A549 (cell line): ENCODE data around the gene CENPB. TPM values are rescaled to one million over a fixed set of nuclear protein-coding genes. Genes with fewer than 3 reads are reported as not detected.

Source experiments
- ATAC-seq, 2 experiments: fragments of 200-7000 bp in 1 of 2; fragments of >200 bp in 1 of 2; cut with Nextera tagmentation in 1 of 2; cut with Tn5 transposase in 1 of 2; 3 replicates each; pipeline versions ENCODE4 v1.8.0 to v1.9.1; 2018 to 2020; ENCODE audit warnings: mild to moderate bottlenecking in 1 of 2, moderate library complexity in 1 of 2
- CTCF ChIA-PET: fragments of 300-600 bp; sonication (Branson Sonifier 250); formaldehyde crosslinking; extraction: SDS; loops from one replicate; lab custom pipeline; 2021; ENCODE audit warnings: antibody characterized with exemption, inconsistent platforms; lab: Yijun Ruan, JAX
- POLR2A ChIA-PET: fragments of 350-600 bp; formaldehyde crosslinking; extraction: SDS; loops from one replicate; lab custom pipeline; 2021; ENCODE audit warnings: antibody characterized with exemption, inconsistent platforms; lab: Yijun Ruan, JAX
- DNase-seq, 2 experiments: peaks; one replicate each; pipeline versions ENCODE4 v3.0.0 to v3.0.0-alpha.2; 2011 to 2016; ENCODE audit warnings: low read depth in 1 of 2, low spot score in 1 of 2
- FAIRE-seq: peaks from 2 replicates; lab custom pipeline; 2011; peaks lifted over from hg19 to GRCh38; lab: Jason Lieb, UNC
- H3K27ac ChIP-seq, 2 experiments: fragments of >200 bp; sonication (Bioruptor Twin); formaldehyde crosslinking; 3 replicates each; pipeline ENCODE4 v1.5.1; 2016 to 2017
- H3K4me1 ChIP-seq: fragments of >200 bp; sonication (Bioruptor Twin); formaldehyde crosslinking; 3 replicates; pipeline ENCODE4 v1.6.1; 2016
- H3K4me2 ChIP-seq: fragments of >200 bp; sonication (Bioruptor Twin); formaldehyde crosslinking; 3 replicates; pipeline ENCODE4 v1.6.1; 2016
- H3K4me3 ChIP-seq: fragments of >200 bp; sonication (Bioruptor Twin); formaldehyde crosslinking; 3 replicates; pipeline ENCODE4 v1.5.1; 2016
- H3K9me3 ChIP-seq: fragments of >200 bp; sonication (Bioruptor Twin); formaldehyde crosslinking; 3 replicates; pipeline ENCODE4 v1.6.1; 2016
- BCL3 ChIP-seq: fragments of >200 bp; sonication (Bioruptor Twin); formaldehyde crosslinking; IDR thresholded peaks from 3 replicates; pipeline ENCODE4 v1.6.1; 2016
- CBX8 ChIP-seq: fragments of 200-600 bp; sonication (generic); IDR thresholded peaks from 2 replicates; pipeline ENCODE4 v1.6.1; 2016
- CEBPB ChIP-seq, 2 experiments: fragments of >200 bp in 1 of 2; sonication (Bioruptor Twin) in 1 of 2; formaldehyde crosslinking in 1 of 2; IDR thresholded peaks; 2 replicates each; pipeline ENCODE4 v1.6.1; 2012 to 2016
- EHMT2 ChIP-seq: fragments of 200-600 bp; sonication (generic); IDR thresholded peaks from 2 replicates; pipeline ENCODE4 v1.6.1; 2016; ENCODE audit warnings: antibody characterized with exemption, low read depth, mild to moderate bottlenecking, moderate library complexity
- HES2 ChIP-seq: fragments of >200 bp; sonication (Bioruptor Twin); formaldehyde crosslinking; IDR thresholded peaks from 2 replicates; pipeline ENCODE4 v1.6.1; 2016
- HEYL ChIP-seq: fragments of 250-450 bp; sonication (Bioruptor Pico); IDR thresholded peaks from 2 replicates; pipeline ENCODE4 v1.8.0; 2021; ENCODE audit warnings: mild to moderate bottlenecking, moderate library complexity
- JUNB ChIP-seq: fragments of >200 bp; sonication (Bioruptor Twin); formaldehyde crosslinking; IDR thresholded peaks from 2 replicates; pipeline ENCODE4 v1.6.1; 2016
- KDM5A ChIP-seq: fragments of 200-600 bp; sonication (generic); IDR thresholded peaks from 2 replicates; pipeline ENCODE4 v1.6.1; 2016; ENCODE audit warnings: antibody characterized with exemption, mild to moderate bottlenecking
- MAZ ChIP-seq: fragments of 150-350 bp; IDR thresholded peaks from 2 replicates; pipeline ENCODE4 v1.6.1; 2014; ENCODE audit warnings: antibody characterized with exemption, low read depth, low read length, borderline replicate concordance
- NFE2L2 ChIP-seq: fragments of 150-350 bp; conservative IDR thresholded peaks from 2 replicates; pipeline ENCODE4 v1.6.1; 2014; ENCODE audit warnings: low read length
- NPAS2 ChIP-seq: fragments of 250-450 bp; sonication (Bioruptor Pico); IDR thresholded peaks from 2 replicates; pipeline ENCODE4 v1.8.0; 2022; ENCODE audit warnings: mild to moderate bottlenecking, moderate library complexity, borderline replicate concordance
- NR3C1 ChIP-seq: fragments of >200 bp; sonication (Bioruptor Twin); formaldehyde crosslinking; IDR thresholded peaks from 3 replicates; pipeline ENCODE4 v1.6.1; 2017
- POLR2A ChIP-seq: IDR thresholded peaks from 2 replicates; pipeline ENCODE4 v1.6.1; 2012; ENCODE audit warnings: mild to moderate bottlenecking, low read length
- RARB ChIP-seq: fragments of 250-450 bp; sonication (Bioruptor Pico); IDR thresholded peaks from 2 replicates; pipeline ENCODE4 v1.8.0; 2021; ENCODE audit warnings: mild to moderate bottlenecking, moderate library complexity
- RNF2 ChIP-seq: fragments of 200-600 bp; sonication (generic); IDR thresholded peaks from 2 replicates; pipeline ENCODE4 v1.6.1; 2016; ENCODE audit warnings: low read depth, mild to moderate bottlenecking, antibody characterized with exemption, moderate library complexity, borderline replicate concordance
- USF2 ChIP-seq: fragments of 450-650 bp; IDR thresholded peaks from 2 replicates; pipeline ENCODE4 v1.6.1; 2014; ENCODE audit warnings: antibody characterized with exemption
- ZNF302 ChIP-seq: fragments of 250-450 bp; sonication (Bioruptor Pico); IDR thresholded peaks from 2 replicates; pipeline ENCODE4 v1.9.0; 2021; ENCODE audit warnings: inconsistent platforms, mild to moderate bottlenecking, moderate library complexity
- ZSCAN20 ChIP-seq: fragments of 250-450 bp; sonication (Bioruptor Pico); IDR thresholded peaks from 2 replicates; pipeline ENCODE4 v1.8.0; 2022; ENCODE audit warnings: mild to moderate bottlenecking, moderate library complexity
- WGBS: methylation state at CpG from one replicate; pipeline ENCODE4 v1.1.6; 2017; ENCODE audit errors: missing lambda C conversion rate; 5-methylcytosine and 5-hydroxymethylcytosine counted together
- polyA plus RNA-seq, 4 experiments: library from polyadenylated mRNA; depleted of rRNA in 3 of 4; stranded (reverse); fragments of >200 nt; fragmentation: RNase III in 1 of 4; extraction: RNeasy Plus Mini Kit Qiagen cat#74134 plus additional on column Dnase treatment in 1 of 4; gene quantifications; 2 replicates in 3 of 4; 3 replicates in 1 of 4; pipeline ENCODE4 v1.2.3, GENCODE V29; 2011 to 2017
- TF ChIP-seq, protein P1 (sequence below): fragments of >200 bp; sonication (Bioruptor Twin); formaldehyde crosslinking; IDR thresholded peaks from 3 replicates; pipeline ENCODE4 v1.5.1; 2016
- TF ChIP-seq, protein P2 (sequence below): IDR thresholded peaks from 2 replicates; pipeline ENCODE4 v1.6.1; 2012
- TF ChIP-seq, protein P3 (sequence below): fragments of 150-350 bp; IDR thresholded peaks from 2 replicates; pipeline ENCODE4 v1.6.1; 2014; ENCODE audit warnings: low read depth, mild to moderate bottlenecking, low read length

The CENPB gene
- polyA plus RNA-seq, 2 of the 4 experiments (the other 2 are of a cell fraction) = 42.6 to 106 TPM

GRCh38 chr20:3828798-3829197, 42.3 kb upstream of the CENPB start:
- H3K4me3 ChIP-seq = no peak overlapping the region
- no peak overlapping the region for H3K4me2 ChIP-seq
- no peak for TF ChIP-seq RNF2
- no peak for ATAC-seq
- POLR2A ChIA-PET = no interaction called here
- whole genome bisulfite sequencing = 93% methylated on average over 3 of the region's 3 CpGs
- no peak for FAIRE-seq
- H3K4me1 ChIP-seq = no peaks in the 10 kb centered on the region
- DNase-seq = no peak
- H3K9me3 ChIP-seq = no peaks in the 10 kb centered on the region
- CTCF ChIA-PET = interaction anchor here (1.3 to 13.6 kb wide), 4 partner anchors 7 to 34 kb away, joined by 3 to 128 read pairs (median 8); partner anchors contain the start of gene AP5S1
- H3K27ac ChIP-seq = no peak overlapping the region

GRCh38 chr20:3826420-3826819, 39.9 kb upstream of the CENPB start:
- DNase-seq (no peak), FAIRE-seq (no peak), ATAC-seq (no peak)
- 72% methylated on average over 4 of the region's 4 CpGs for WGBS
- no peaks in the 10 kb centered on the region for H3K9me3 ChIP-seq
- H3K4me3 ChIP-seq = no peak overlapping the region
- ChIA-PET POLR2A (no interaction called here), CTCF (interaction anchor here (1.3 to 13.5 kb wide), 7 partner anchors 8 to 150 kb away, joined by 4 to 132 read pairs (median 5); no protein-coding TSS in a partner anchor)
- no peak overlapping the region for H3K27ac ChIP-seq
- H3K4me2 ChIP-seq = no peak overlapping the region
- peaks cover 3% of the 10 kb centered on the region for H3K4me1 ChIP-seq
- TF ChIP-seq RARB = no peak
- TF ChIP-seq, all 56 proteins: peak for 0

- no peak overlapping the region for H3K4me2 ChIP-seq
- no peak for TF ChIP-seq KDM5A
- TF ChIP-seq, protein P1, sequence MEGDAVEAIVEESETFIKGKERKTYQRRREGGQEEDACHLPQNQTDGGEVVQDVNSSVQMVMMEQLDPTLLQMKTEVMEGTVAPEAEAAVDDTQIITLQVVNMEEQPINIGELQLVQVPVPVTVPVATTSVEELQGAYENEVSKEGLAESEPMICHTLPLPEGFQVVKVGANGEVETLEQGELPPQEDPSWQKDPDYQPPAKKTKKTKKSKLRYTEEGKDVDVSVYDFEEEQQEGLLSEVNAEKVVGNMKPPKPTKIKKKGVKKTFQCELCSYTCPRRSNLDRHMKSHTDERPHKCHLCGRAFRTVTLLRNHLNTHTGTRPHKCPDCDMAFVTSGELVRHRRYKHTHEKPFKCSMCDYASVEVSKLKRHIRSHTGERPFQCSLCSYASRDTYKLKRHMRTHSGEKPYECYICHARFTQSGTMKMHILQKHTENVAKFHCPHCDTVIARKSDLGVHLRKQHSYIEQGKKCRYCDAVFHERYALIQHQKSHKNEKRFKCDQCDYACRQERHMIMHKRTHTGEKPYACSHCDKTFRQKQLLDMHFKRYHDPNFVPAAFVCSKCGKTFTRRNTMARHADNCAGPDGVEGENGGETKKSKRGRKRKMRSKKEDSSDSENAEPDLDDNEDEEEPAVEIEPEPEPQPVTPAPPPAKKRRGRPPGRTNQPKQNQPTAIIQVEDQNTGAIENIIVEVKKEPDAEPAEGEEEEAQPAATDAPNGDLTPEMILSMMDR = no peak
- H3K4me3 ChIP-seq = no peak overlapping the region
- DNase-seq (no peak), FAIRE-seq (no peak), ATAC-seq (0 out of 6 replicates have a peak, but pooled peaks of 1 of the 2 experiments have one; percentile 15)
- 85% methylated on average over 7 of the region's 7 CpGs for WGBS
- H3K9me3 ChIP-seq = no peaks in the 10 kb centered on the region
- no peak overlapping the region for H3K27ac ChIP-seq
- CTCF ChIA-PET = interaction anchor here (0.5 to 13.5 kb wide), 8 partner anchors 8 to 332 kb away, joined by 3 to 132 read pairs (median 4); no protein-coding TSS in a partner anchor
- peaks cover 6% of the 10 kb centered on the region for H3K4me1 ChIP-seq
- POLR2A ChIA-PET = no interaction called here
These were observed 39.0 kb upstream of the CENPB start for GRCh38 chr20:3825526-3825925.

GRCh38 chr20:3823881-3824280, 37.3 kb upstream of the CENPB start:
- POLR2A ChIA-PET = interaction anchor here (0.6 to 1.0 kb wide), 2 partner anchors 9 to 43 kb away, joined by 3 to 5 read pairs; partner anchors contain the start of gene SPEF1
- no peak overlapping the region for H3K4me3 ChIP-seq
- no peak for TF ChIP-seq NFE2L2
- no peak for TF ChIP-seq POLR2A
- no peak for TF ChIP-seq HEYL (CRISPR knock-in tag)
- TF ChIP-seq EHMT2 = no peak
- TF ChIP-seq BCL3 = no peak
- TF ChIP-seq, protein P2, sequence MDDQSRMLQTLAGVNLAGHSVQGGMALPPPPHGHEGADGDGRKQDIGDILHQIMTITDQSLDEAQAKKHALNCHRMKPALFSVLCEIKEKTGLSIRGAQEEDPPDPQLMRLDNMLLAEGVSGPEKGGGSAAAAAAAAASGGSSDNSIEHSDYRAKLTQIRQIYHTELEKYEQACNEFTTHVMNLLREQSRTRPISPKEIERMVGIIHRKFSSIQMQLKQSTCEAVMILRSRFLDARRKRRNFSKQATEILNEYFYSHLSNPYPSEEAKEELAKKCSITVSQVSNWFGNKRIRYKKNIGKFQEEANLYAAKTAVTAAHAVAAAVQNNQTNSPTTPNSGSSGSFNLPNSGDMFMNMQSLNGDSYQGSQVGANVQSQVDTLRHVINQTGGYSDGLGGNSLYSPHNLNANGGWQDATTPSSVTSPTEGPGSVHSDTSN = no peak
- no peak for TF ChIP-seq CEBPB (IDR thresholded peaks at IDR 0.05)
- no peak for TF ChIP-seq MAZ
- no peak for TF ChIP-seq ZSCAN20 (CRISPR knock-in tag)
- TF ChIP-seq HES2 = no peak
- TF ChIP-seq, protein P1 = no peak
- no peak for TF ChIP-seq ZNF302 (CRISPR knock-in tag)
- TF ChIP-seq CBX8 = no peak
- TF ChIP-seq USF2 = no peak
- no peak for TF ChIP-seq NPAS2 (CRISPR knock-in tag)
- no peak for TF ChIP-seq NR3C1
- no peak for TF ChIP-seq JUNB
- TF ChIP-seq, protein P3, sequence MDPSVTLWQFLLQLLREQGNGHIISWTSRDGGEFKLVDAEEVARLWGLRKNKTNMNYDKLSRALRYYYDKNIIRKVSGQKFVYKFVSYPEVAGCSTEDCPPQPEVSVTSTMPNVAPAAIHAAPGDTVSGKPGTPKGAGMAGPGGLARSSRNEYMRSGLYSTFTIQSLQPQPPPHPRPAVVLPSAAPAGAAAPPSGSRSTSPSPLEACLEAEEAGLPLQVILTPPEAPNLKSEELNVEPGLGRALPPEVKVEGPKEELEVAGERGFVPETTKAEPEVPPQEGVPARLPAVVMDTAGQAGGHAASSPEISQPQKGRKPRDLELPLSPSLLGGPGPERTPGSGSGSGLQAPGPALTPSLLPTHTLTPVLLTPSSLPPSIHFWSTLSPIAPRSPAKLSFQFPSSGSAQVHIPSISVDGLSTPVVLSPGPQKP = no peak
- H3K4me2 ChIP-seq = no peak overlapping the region
- DNase-seq (no peak), ATAC-seq (no peak), FAIRE-seq (no peak)
- WGBS = 90% methylated on average over 18 of the region's 20 CpGs
- peaks cover 16% of the 10 kb centered on the region for H3K4me1 ChIP-seq
- CTCF ChIA-PET = interaction anchor here (1.5 to 13.5 kb wide), 3 partner anchors 11 to 32 kb away, joined by 4 to 132 read pairs (median 128); no protein-coding TSS in a partner anchor
- no peak overlapping the region for H3K27ac ChIP-seq
- H3K9me3 ChIP-seq = no peaks in the 10 kb centered on the region
